SK-N-SH treated with all-trans-retinoic acid at 6 μM for 48 hours (cell line): Measurements from ENCODE around the gene COL8A2.
"Not testable (repeated sequence)": the region's sequence is repeated elsewhere in the genome, so short reads cannot be mapped to it uniquely, and the experiment has no call there.

Source experiments
- ATAC-seq: fragments of 200-7000 bp; cut with Tn5 transposase; 3 replicates; pipeline ENCODE4 v1.9.1; 2020; ENCODE audit warnings: mild to moderate bottlenecking, moderate library complexity
- ARNTL ChIP-seq: fragments of 450-650 bp; formaldehyde crosslinking; IDR thresholded peaks from 2 replicates; pipeline ENCODE4 v1.5.0; 2020; ENCODE audit warnings: low read depth, mild to moderate bottlenecking, moderate library complexity, borderline replicate concordance
- BACH2 ChIP-seq: fragments of 250-450 bp; sonication (Bioruptor Pico); IDR thresholded peaks from 2 replicates; pipeline ENCODE4 v1.9.0; 2021; ENCODE audit warnings: mild to moderate bottlenecking, borderline replicate concordance
- CREB5 ChIP-seq: fragments of 250-450 bp; sonication (Bioruptor Pico); IDR thresholded peaks from 2 replicates; pipeline ENCODE4 v1.5.1; 2020; ENCODE audit warnings: low read depth, mild to moderate bottlenecking, moderate library complexity
- CSDC2 ChIP-seq: fragments of 250-450 bp; sonication (Bioruptor Pico); IDR thresholded peaks from 2 replicates; pipeline ENCODE4 v1.5.0; 2020; ENCODE audit warnings: mild to moderate bottlenecking, moderate library complexity
- ESRRG ChIP-seq: fragments of 250-450 bp; sonication (Bioruptor Pico); IDR thresholded peaks from 2 replicates; pipeline ENCODE4 v1.6.1; 2021; ENCODE audit warnings: mild to moderate bottlenecking
- GLIS3 ChIP-seq: fragments of 250-450 bp; sonication (Bioruptor Pico); IDR thresholded peaks from 2 replicates; pipeline ENCODE4 v1.5.0; 2020; ENCODE audit warnings: mild to moderate bottlenecking, moderate library complexity
- ISL1 ChIP-seq: fragments of 250-450 bp; sonication (Bioruptor Pico); IDR thresholded peaks from 2 replicates; pipeline ENCODE4 v2.1.2; 2022; ENCODE audit warnings: mild to moderate bottlenecking, moderate library complexity
- OSR1 ChIP-seq: fragments of 250-450 bp; sonication (Bioruptor Pico); IDR thresholded peaks from 2 replicates; pipeline ENCODE4 v1.8.0; 2022; ENCODE audit warnings: moderate library complexity, mild to moderate bottlenecking, inconsistent platforms
- PPARA ChIP-seq: fragments of 250-450 bp; sonication (Bioruptor Pico); IDR thresholded peaks from 2 replicates; pipeline ENCODE4 v1.5.0; 2020; ENCODE audit warnings: mild to moderate bottlenecking, borderline replicate concordance
- RARB ChIP-seq: fragments of 250-450 bp; sonication (Bioruptor Pico); IDR thresholded peaks from 2 replicates; pipeline ENCODE4 v1.8.0; 2021; ENCODE audit warnings: mild to moderate bottlenecking, moderate library complexity
- SNAI2 ChIP-seq: fragments of 250-450 bp; sonication (Bioruptor Pico); IDR thresholded peaks from 2 replicates; pipeline ENCODE4 v1.5.0; 2020; ENCODE audit warnings: mild to moderate bottlenecking, moderate library complexity
- TCF4 ChIP-seq: fragments of 250-450 bp; sonication (Bioruptor Pico); IDR thresholded peaks from 2 replicates; pipeline ENCODE4 v1.8.0; 2021; ENCODE audit warnings: mild to moderate bottlenecking, moderate library complexity, borderline replicate concordance
- TOX ChIP-seq: fragments of 250-450 bp; sonication (Bioruptor Pico); IDR thresholded peaks from 2 replicates; pipeline ENCODE4 v1.8.0; 2021; ENCODE audit warnings: mild to moderate bottlenecking, moderate library complexity, borderline replicate concordance
- ZFP3 ChIP-seq: fragments of 250-450 bp; sonication (Bioruptor Pico); IDR thresholded peaks from 2 replicates; pipeline ENCODE4 v1.5.0; 2020; ENCODE audit warnings: mild to moderate bottlenecking, moderate library complexity
- ZFP30 ChIP-seq: fragments of 450-650 bp; formaldehyde crosslinking; IDR thresholded peaks from 2 replicates; pipeline ENCODE4 v1.5.0; 2022; ENCODE audit warnings: mild to moderate bottlenecking, moderate library complexity
- ZNF70 ChIP-seq: fragments of 450-650 bp; formaldehyde crosslinking; IDR thresholded peaks from 2 replicates; pipeline ENCODE4 v1.5.0; 2020; ENCODE audit warnings: mild to moderate bottlenecking, moderate library complexity
- ZNF8 ChIP-seq: fragments of 450-650 bp; formaldehyde crosslinking; IDR thresholded peaks from 2 replicates; pipeline ENCODE4 v1.5.0; 2020; ENCODE audit warnings: mild to moderate bottlenecking, moderate library complexity
- TF ChIP-seq, protein P1 (sequence below): fragments of 250-450 bp; sonication (Bioruptor Pico); IDR thresholded peaks from 2 replicates; pipeline ENCODE4 v1.5.1; 2021; ENCODE audit warnings: mild to moderate bottlenecking, moderate library complexity
- TF ChIP-seq, protein P2 (sequence below): fragments of 250-450 bp; sonication (Bioruptor Pico); IDR thresholded peaks from 2 replicates; pipeline ENCODE4 v1.8.0; 2021; ENCODE audit warnings: low read depth, mild to moderate bottlenecking, moderate library complexity, borderline replicate concordance
- TF ChIP-seq, protein P3 (sequence below): fragments of 250-450 bp; sonication (Bioruptor Pico); IDR thresholded peaks from 2 replicates; pipeline ENCODE4 v1.8.0; 2020; ENCODE audit warnings: mild to moderate bottlenecking, moderate library complexity, borderline replicate concordance

Gene COL8A2

DNA sequence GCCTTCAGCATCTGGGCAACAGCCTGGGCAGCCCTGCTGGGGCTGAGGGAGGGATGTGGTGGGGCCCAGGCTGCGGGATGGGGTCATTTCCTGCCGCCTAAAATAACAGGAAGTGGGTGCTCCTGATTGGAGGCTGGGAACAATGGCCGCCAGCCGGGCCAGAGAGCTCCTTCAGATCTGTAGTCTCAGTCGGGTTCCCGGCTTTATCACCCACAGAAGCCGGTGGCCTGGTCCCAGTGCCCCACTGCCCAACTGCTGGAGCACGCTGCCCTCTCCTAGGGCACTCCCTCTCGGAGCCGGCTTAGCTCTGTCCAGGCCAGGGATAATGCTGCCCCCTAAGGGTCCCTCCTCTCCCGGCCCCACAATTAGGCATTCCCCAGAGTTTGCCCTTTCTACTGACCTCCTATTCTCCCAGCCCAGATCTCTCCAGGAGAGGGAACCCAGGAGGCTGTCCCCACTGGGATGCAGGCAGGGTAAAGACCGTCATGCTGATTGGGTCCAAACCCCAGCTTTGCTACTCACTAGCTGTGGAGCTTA is 36.0 kb upstream of the COL8A2 start:
- peak; percentile 77 for ATAC-seq
- TF ChIP-seq BACH2 (CRISPR knock-in tag) (no peak), RARB (CRISPR knock-in tag) (no peak), ZNF8 (CRISPR knock-in tag) (no peak), OSR1 (no peak), ZFP3 (CRISPR knock-in tag) (no peak), TCF4 (CRISPR knock-in tag) (no peak)
- TF ChIP-seq, protein P1, sequence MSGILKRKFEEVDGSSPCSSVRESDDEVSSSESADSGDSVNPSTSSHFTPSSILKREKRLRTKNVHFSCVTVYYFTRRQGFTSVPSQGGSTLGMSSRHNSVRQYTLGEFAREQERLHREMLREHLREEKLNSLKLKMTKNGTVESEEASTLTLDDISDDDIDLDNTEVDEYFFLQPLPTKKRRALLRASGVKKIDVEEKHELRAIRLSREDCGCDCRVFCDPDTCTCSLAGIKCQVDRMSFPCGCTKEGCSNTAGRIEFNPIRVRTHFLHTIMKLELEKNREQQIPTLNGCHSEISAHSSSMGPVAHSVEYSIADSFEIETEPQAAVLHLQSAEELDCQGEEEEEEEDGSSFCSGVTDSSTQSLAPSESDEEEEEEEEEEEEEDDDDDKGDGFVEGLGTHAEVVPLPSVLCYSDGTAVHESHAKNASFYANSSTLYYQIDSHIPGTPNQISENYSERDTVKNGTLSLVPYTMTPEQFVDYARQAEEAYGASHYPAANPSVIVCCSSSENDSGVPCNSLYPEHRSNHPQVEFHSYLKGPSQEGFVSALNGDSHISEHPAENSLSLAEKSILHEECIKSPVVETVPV (CRISPR knock-in tag), result no peak
- TF ChIP-seq, protein P2, sequence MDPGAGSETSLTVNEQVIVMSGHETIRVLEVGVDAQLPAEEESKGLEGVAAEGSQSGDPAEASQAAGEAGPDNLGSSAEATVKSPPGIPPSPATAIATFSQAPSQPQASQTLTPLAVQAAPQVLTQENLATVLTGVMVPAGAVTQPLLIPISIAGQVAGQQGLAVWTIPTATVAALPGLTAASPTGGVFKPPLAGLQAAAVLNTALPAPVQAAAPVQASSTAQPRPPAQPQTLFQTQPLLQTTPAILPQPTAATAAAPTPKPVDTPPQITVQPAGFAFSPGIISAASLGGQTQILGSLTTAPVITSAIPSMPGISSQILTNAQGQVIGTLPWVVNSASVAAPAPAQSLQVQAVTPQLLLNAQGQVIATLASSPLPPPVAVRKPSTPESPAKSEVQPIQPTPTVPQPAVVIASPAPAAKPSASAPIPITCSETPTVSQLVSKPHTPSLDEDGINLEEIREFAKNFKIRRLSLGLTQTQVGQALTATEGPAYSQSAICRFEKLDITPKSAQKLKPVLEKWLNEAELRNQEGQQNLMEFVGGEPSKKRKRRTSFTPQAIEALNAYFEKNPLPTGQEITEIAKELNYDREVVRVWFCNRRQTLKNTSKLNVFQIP (CRISPR knock-in tag), result no peak
- TF ChIP-seq, protein P3, sequence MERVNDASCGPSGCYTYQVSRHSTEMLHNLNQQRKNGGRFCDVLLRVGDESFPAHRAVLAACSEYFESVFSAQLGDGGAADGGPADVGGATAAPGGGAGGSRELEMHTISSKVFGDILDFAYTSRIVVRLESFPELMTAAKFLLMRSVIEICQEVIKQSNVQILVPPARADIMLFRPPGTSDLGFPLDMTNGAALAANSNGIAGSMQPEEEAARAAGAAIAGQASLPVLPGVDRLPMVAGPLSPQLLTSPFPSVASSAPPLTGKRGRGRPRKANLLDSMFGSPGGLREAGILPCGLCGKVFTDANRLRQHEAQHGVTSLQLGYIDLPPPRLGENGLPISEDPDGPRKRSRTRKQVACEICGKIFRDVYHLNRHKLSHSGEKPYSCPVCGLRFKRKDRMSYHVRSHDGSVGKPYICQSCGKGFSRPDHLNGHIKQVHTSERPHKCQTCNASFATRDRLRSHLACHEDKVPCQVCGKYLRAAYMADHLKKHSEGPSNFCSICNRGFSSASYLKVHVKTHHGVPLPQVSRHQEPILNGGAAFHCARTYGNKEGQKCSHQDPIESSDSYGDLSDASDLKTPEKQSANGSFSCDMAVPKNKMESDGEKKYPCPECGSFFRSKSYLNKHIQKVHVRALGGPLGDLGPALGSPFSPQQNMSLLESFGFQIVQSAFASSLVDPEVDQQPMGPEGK, result no peak

- TF ChIP-seq TOX (CRISPR knock-in tag) (no peak), TCF4 (CRISPR knock-in tag) (peak; percentile 15; the same call in 1 of the 2 replicates)
- TF ChIP-seq, protein P1 (CRISPR knock-in tag), result no peak
- ATAC-seq, result no peak
Observed at GRCh38 chr1:36160388-36160948, 35.4 kb upstream of the COL8A2 start.

- no peak for ATAC-seq
- TF ChIP-seq OSR1, result no peak
- no peak for TF ChIP-seq PPARA (CRISPR knock-in tag)
- TF ChIP-seq, protein P2 (CRISPR knock-in tag), result no peak
- TF ChIP-seq ZNF70 (CRISPR knock-in tag), result no peak
- no peak for TF ChIP-seq ZNF8 (CRISPR knock-in tag)
- no peak for TF ChIP-seq ESRRG (CRISPR knock-in tag)
- TF ChIP-seq RARB (CRISPR knock-in tag), result no peak
- no peak for TF ChIP-seq ARNTL (CRISPR knock-in tag)
- no peak for TF ChIP-seq GLIS3 (CRISPR knock-in tag)
- no peak for TF ChIP-seq ISL1 (CRISPR knock-in tag)
- no peak for TF ChIP-seq SNAI2 (CRISPR knock-in tag)
- TF ChIP-seq CSDC2 (CRISPR knock-in tag), result no peak
- TF ChIP-seq, protein P1 (CRISPR knock-in tag), result no peak
- no peak for TF ChIP-seq TOX (CRISPR knock-in tag)
- no peak for TF ChIP-seq ZFP30 (CRISPR knock-in tag)
- TF ChIP-seq CREB5, result no peak
- no peak for TF ChIP-seq ZFP3 (CRISPR knock-in tag)
- TF ChIP-seq, protein P3, result no peak
- TF ChIP-seq, all 23 proteins: peak for 0
Observed at GRCh38 chr1:36159614-36160387, 34.8 kb upstream of the COL8A2 start.

GRCh38 chr1:36158827-36159252 is 33.8 kb upstream of the COL8A2 start:
- not testable (repeated sequence) for ATAC-seq
